SK-N-MC (cell line): ENCODE data around the gene FBXL13.
"Not testable (repeated sequence)": the region's sequence is repeated elsewhere in the genome, so short reads cannot be mapped to it uniquely, and the experiment has no call there.

Experiments
- DNase-seq: peaks from one replicate; pipeline ENCODE4 v3.0.0-alpha.2; 2011; ENCODE audit warnings: low read depth, low spot score
- H3K27ac ChIP-seq: fragments of 200-600 bp; sonication (generic); 2 replicates; pipeline ENCODE4 v1.5.1; 2016; ENCODE audit warnings: mixed run types
- H3K36me3 ChIP-seq: fragments of 200-600 bp; sonication (generic); 2 replicates; pipeline ENCODE4 v1.6.1; 2017; ENCODE audit warnings: antibody characterized with exemption, low read length, mixed read lengths; ENCODE audit not compliant: insufficient read depth
- H3K4me3 ChIP-seq: fragments of 200-600 bp; sonication (generic); 2 replicates; pipeline ENCODE4 v1.5.1; 2016
- H3K9ac ChIP-seq: fragments of 200-600 bp; sonication (generic); 2 replicates; pipeline ENCODE4 v1.8.0; 2017; ENCODE audit warnings: mixed run types, mixed read lengths; ENCODE audit not compliant: insufficient read length
- H3K9me3 ChIP-seq: fragments of 200-600 bp; sonication (generic); 2 replicates; pipeline ENCODE4 v1.6.1; 2017; ENCODE audit warnings: low read depth, mild to moderate bottlenecking, antibody characterized with exemption, low read length, moderate library complexity, mixed read lengths
- EZH2 ChIP-seq: fragments of 200-600 bp; sonication (generic); IDR thresholded peaks from one replicate; pipeline ENCODE4 v1.6.1; 2017; ENCODE audit warnings: antibody characterized with exemption
- FOXP2 ChIP-seq: optimal IDR thresholded peaks from 2 replicates; pipeline ENCODE3; 2011; ENCODE audit warnings: mild to moderate bottlenecking, moderate library complexity; ENCODE audit not compliant: insufficient read depth; ENCODE audit errors: extremely low read length, control extremely low read depth
- POLR2AphosphoS5 ChIP-seq: IDR thresholded peaks from 2 replicates; pipeline ENCODE4 v1.6.1; 2012; ENCODE audit warnings: mild to moderate bottlenecking, low read depth, low read length, borderline replicate concordance

Gene FBXL13

GRCh38 chr7:102982235-102982634 is 92.4 kb downstream of the FBXL13 start:
- Histone ChIP-seq H3K9me3 (no peaks in the 10 kb centered on the region), H3K36me3 (no peaks in the 10 kb centered on the region), H3K27ac (no peak overlapping the region), H3K4me3 (no peak overlapping the region), H3K9ac (no peak overlapping the region)
- TF ChIP-seq EZH2 (no peak), FOXP2 (no peak), POLR2AphosphoS5 (no peak)
- DNase-seq: no peak

DNA sequence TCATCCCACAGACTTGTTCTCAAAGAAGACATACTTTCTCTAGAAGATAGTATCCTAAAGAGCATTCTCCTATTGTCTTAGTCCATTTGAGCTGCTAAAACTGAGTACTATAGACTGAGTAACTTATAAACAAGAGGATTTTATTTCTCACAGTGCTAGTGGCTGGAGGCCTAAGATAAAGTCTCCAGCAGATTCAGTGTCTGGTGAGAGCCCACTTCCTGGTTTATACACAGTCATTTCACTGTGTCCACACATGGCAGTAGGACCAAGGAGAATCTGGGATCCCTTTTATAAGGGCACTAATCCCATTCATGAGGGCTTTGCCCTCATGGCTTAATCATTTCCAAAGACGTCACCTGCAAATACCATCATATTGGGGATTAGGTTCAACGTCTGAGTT is 93.1 kb downstream of the FBXL13 start:
- H3K27ac ChIP-seq: no peak overlapping the region
- no peaks in the 10 kb centered on the region for H3K9me3 ChIP-seq
- no peak overlapping the region for H3K4me3 ChIP-seq
- no peak overlapping the region for H3K9ac ChIP-seq
- TF ChIP-seq POLR2AphosphoS5 (no peak), FOXP2 (no peak), EZH2 (no peak)
- no peaks in the 10 kb centered on the region for H3K36me3 ChIP-seq
- DNase-seq: no peak

DNA sequence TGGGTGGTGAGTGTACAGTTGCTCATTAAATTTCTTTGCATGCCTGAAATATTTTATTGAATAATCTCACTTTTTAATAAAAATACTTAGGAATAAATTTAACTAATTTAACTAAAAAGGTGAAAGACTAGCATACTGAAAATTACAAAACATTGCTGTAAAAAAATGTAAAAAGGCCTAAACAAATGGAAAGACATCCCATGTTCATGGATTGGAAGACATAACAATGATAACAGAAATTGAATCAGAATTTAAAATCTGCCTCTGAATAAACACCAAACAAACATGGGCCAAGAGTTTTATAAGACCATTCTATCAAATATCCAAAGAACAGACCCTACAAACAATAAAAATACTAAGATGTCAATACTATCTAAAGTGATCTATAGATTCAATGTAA is 94.9 kb downstream of the FBXL13 start:
- Histone ChIP-seq H3K9ac (no peak overlapping the region), H3K9me3 (no peaks in the 10 kb centered on the region), H3K36me3 (no peaks in the 10 kb centered on the region), H3K27ac (no peak overlapping the region), H3K4me3 (no peak overlapping the region)
- no peak for TF ChIP-seq POLR2AphosphoS5
- no peak for TF ChIP-seq EZH2
- no peak for TF ChIP-seq FOXP2
- DNase-seq: no peak

DNA sequence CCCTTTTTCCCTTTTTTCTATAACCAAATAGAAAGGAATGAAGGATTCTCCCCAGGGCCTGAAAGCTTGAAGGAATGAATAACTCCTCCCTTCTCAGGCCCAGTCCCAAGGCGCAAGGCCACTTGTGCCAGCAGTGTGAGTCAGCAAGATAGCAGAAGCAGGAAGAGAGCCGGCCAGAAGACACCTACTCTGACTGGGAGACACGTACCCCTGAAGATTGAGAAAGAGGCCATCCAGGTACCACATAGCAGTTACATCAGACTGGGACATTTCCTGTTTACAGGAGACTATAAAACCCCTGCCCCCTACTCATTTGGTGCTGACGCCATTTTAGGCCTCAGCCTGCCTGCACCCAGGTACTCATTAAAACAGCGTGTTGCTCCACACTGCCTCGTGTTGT is 96.3 kb downstream of the FBXL13 start:
- H3K4me3 ChIP-seq: no peak overlapping the region
- H3K36me3 ChIP-seq: no peaks in the 10 kb centered on the region
- no peaks in the 10 kb centered on the region for H3K9me3 ChIP-seq
- H3K27ac ChIP-seq: no peak overlapping the region
- TF ChIP-seq EZH2: no peak
- TF ChIP-seq FOXP2: no peak
- TF ChIP-seq POLR2AphosphoS5: no peak
- no peak for DNase-seq
- H3K9ac ChIP-seq: no peak overlapping the region

DNA sequence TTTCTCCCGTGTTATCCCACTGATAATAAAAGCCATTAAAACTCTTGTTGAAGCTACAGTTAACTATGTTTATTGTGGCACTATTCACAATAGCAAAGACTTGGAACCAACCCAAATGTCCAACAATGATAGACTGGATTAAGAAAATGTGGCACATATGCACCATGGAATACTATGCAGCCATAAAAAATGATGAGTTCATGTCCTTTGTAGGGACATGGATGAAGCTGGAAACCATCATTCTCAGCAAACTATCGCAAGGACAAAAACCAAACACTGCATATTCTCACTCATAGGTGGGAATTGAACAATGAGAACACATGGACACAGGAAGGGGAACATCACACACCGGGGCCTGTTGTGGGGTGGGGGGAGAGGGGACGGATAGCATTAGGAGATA is 97.0 kb downstream of the FBXL13 start:
- H3K9me3 ChIP-seq, DNase-seq, H3K27ac ChIP-seq, H3K9ac ChIP-seq, H3K4me3 ChIP-seq, H3K36me3 ChIP-seq: not testable (repeated sequence)

DNA sequence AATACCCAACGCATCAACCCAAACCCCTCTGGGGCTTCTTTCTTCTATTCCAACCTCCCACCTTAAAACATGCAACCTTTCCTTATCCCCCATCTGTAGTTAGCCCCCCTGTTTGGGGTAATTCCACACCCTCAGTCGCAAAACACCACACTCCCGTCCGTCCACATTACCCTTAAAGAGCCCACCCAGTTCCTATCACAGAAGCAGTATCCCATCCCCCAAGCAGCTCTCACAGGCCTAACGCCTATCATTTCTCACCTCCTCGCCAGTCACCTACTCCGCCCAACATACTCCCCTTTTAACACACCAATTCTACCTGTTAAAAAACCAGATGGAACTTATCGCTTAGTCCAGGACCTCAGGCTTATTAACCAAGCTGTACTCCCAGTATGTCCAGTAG is 98.1 kb downstream of the FBXL13 start:
- no peak overlapping the region for H3K27ac ChIP-seq
- no peak for DNase-seq
- no peaks in the 10 kb centered on the region for H3K9me3 ChIP-seq
- H3K9ac ChIP-seq: no peak overlapping the region
- H3K36me3 ChIP-seq: no peaks in the 10 kb centered on the region
- no peak for TF ChIP-seq FOXP2
- TF ChIP-seq POLR2AphosphoS5: no peak
- no peak for TF ChIP-seq EZH2
- H3K4me3 ChIP-seq: no peak overlapping the region

- H3K36me3 ChIP-seq: no peaks in the 10 kb centered on the region
- no peak overlapping the region for H3K9ac ChIP-seq
- TF ChIP-seq POLR2AphosphoS5 (no peak), FOXP2 (no peak), EZH2 (no peak)
- H3K4me3 ChIP-seq: no peak overlapping the region
- no peak for DNase-seq
- no peaks in the 10 kb centered on the region for H3K9me3 ChIP-seq
- H3K27ac ChIP-seq: no peak overlapping the region
These were observed 98.7 kb downstream of the FBXL13 start for GRCh38 chr7:102975854-102976253.

DNA sequence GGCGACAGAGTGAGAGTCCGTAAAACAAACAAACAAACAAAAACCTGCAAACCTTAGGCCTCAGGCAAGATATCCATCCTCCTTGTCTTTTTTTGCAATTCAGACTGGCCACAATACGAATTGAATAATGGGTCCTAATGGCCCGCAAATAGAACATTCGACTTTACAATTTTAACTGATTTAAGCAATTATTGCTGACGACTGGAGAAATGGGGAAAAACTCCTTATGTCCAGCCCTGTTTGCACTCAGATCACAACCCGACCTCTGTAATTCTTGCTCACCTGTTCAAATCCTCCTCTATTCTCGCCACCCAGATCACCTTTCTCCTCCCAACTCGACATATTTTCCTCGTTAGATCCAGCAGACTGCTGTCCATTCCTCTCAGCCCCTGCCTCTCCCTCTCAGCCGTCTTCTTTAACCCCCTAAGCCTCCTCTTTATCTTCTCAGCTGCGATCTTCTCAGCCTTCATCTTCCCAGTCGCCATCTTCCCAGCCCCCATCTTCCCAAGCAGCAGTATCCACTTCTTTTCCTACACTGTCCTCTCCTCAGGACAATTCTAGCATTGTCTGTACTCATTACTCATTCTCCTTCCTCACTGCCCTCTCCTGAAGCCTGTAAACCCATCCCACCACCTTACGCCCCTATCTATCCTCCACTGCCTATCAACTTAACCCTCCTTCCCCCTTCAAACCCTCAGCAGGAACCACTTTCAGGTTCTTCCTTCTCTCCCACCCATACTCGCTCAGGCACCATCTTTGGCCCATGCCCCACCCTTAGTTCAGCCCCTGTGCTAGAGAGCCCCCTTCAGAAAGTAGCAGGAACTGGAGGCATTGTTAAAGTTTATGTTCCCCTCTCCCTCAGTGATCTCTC is 100.0 kb downstream of the FBXL13 start:
- no peak overlapping the region for H3K4me3 ChIP-seq
- no peak overlapping the region for H3K27ac ChIP-seq
- DNase-seq: no peak
- H3K9me3 ChIP-seq: no peaks in the 10 kb centered on the region
- no peak for TF ChIP-seq EZH2
- TF ChIP-seq POLR2AphosphoS5: no peak
- no peak for TF ChIP-seq FOXP2
- no peaks in the 10 kb centered on the region for H3K36me3 ChIP-seq
- H3K9ac ChIP-seq: no peak overlapping the region

- H3K36me3 ChIP-seq: no peaks in the 10 kb centered on the region
- no peak overlapping the region for H3K27ac ChIP-seq
- no peak overlapping the region for H3K9ac ChIP-seq
- no peak for DNase-seq
- TF ChIP-seq EZH2: no peak
- no peaks in the 10 kb centered on the region for H3K9me3 ChIP-seq
- no peak overlapping the region for H3K4me3 ChIP-seq
These were observed 101.3 kb downstream of the FBXL13 start for GRCh38 chr7:102973096-102973802.
